Transverse colon (tissue), 4 donors: ENCODE data around the gene EWSR1. TPM values are rescaled to one million over a fixed set of nuclear protein-coding genes. Genes with fewer than 3 reads are reported as not detected.

ENCODE experiments used
- DNase-seq: peaks from one replicate; pipeline ENCODE4 v3.0.0-alpha.2; 2019
- H3K27ac ChIP-seq, 4 donors: fragments of 200-600 bp; sonication (generic); 2 replicates each; pipeline ENCODE4 v1.5.1; 2016 to 2018; ENCODE audit warnings: inconsistent platforms in 4 of 4
- H3K27me3 ChIP-seq: fragments of 200-600 bp; sonication (generic); 2 replicates; pipeline ENCODE4 v1.5.1; 2017; ENCODE audit warnings: inconsistent platforms
- H3K36me3 ChIP-seq, 4 donors: fragments of 200-600 bp; sonication (generic); 2 replicates each; pipeline ENCODE4 v1.5.1; 2017 to 2019; ENCODE audit warnings: inconsistent platforms in 4 of 4
- H3K4me1 ChIP-seq, 4 donors: fragments of 200-600 bp; sonication (generic); 2 replicates each; pipeline ENCODE4 v1.5.1; 2017 to 2020; ENCODE audit warnings: inconsistent platforms in 4 of 4
- H3K4me3 ChIP-seq, 4 donors: fragments of 200-600 bp; sonication (generic); 1 replicate in 1 of 4; 2 replicates in 3 of 4; pipeline versions ENCODE4 v1.5.1 to v1.6.1; 2017 to 2019; ENCODE audit warnings: inconsistent platforms in 4 of 4
- H3K9me3 ChIP-seq, 2 donors: fragments of 200-600 bp; sonication (generic); 2 replicates each; pipeline ENCODE4 v1.5.1; 2017 to 2019; ENCODE audit warnings: inconsistent platforms in 2 of 2
- CTCF ChIP-seq, 5 experiments: fragments of 200-600 bp in 3 of 5; fragments of 450-650 bp in 2 of 5; sonication (generic) in 3 of 5; IDR thresholded peaks; 1 replicate in 2 of 5; 2 replicates in 3 of 5; pipeline ENCODE4 v1.5.1; 2016 to 2017; ENCODE audit warnings: antibody characterized with exemption in 5 of 5, inconsistent platforms in 3 of 5, mild to moderate bottlenecking in 2 of 5, moderate library complexity in 1 of 5
- EP300 ChIP-seq: sonication (generic); formaldehyde crosslinking; IDR thresholded peaks from one replicate; pipeline ENCODE4 v1.6.1; 2017; ENCODE audit warnings: antibody characterized with exemption, low read depth
- POLR2A ChIP-seq: fragments of 450-650 bp; IDR thresholded peaks from one replicate; pipeline ENCODE4 v1.6.1; 2016; ENCODE audit warnings: antibody characterized with exemption, mild to moderate bottlenecking, moderate library complexity
- POLR2AphosphoS5 ChIP-seq, 3 donors: sonication (generic); formaldehyde crosslinking; IDR thresholded peaks; one replicate each; pipeline ENCODE4 v1.6.1; 2016; ENCODE audit warnings: antibody characterized with exemption in 3 of 3
- WGBS, 2 donors: methylation state at CpG; one replicate each; pipeline ENCODE4 v1.1.5; 2018; ENCODE audit warnings: low coverage in 1 of 2; 5-methylcytosine and 5-hydroxymethylcytosine counted together
- in situ Hi-C, 4 donors: fragments of 200-750 bp; cut with MboI; loops; one replicate each; pipeline versions ENCODE4 v1.15.0 to v1.15.1; 2017; ENCODE audit warnings: low sequenced_read_pairs in 3 of 4, low pct_ligation_motif_present in 1 of 4, low pct_unique_long_range_greater_than_20kb in 1 of 4
- intact Hi-C: fragments of 100-400 bp; cut with DNase I; formaldehyde crosslinking; loops from one replicate; pipeline ENCODE4 v1.15.1; 2023; ENCODE audit warnings: low total_unique reads
- total RNA-seq, 4 donors: library from RNA; depleted of rRNA; stranded (reverse); fragments of >200 nt; gene quantifications; one replicate each; pipeline ENCODE4 v1.1.0, GENCODE V29; 2016

The EWSR1 gene
- total RNA-seq, 4 donors from 2014 or later = 196 to 318 (median 205) TPM

- Histone ChIP-seq H3K4me3 (no peak overlapping the region), H3K36me3 (no peaks in the 10 kb centered on the region), H3K27me3 (no peaks in the 10 kb centered on the region), H3K27ac (no peak overlapping the region), H3K9me3 (no peaks in the 10 kb centered on the region), H3K4me1 (no peaks in the 10 kb centered on the region)
- no peak for DNase-seq
- in situ Hi-C loops (no loop called here), intact Hi-C loops (no loop called here)
- TF ChIP-seq POLR2AphosphoS5 (IDR thresholded peaks at IDR 0.05) = no peak
- no peak for TF ChIP-seq CTCF (IDR thresholded peaks at IDR 0.05)
- no peak for TF ChIP-seq EP300
- TF ChIP-seq POLR2A = no peak
- 87 to 91% methylated on average over 4 to 5 of the region's 5 CpGs for WGBS, 2 donors
Observed at GRCh38 chr22:29251265-29251664, 16.8 kb upstream of the EWSR1 start.

GRCh38 chr22:29251981-29252911 lies 15.8 kb upstream of the EWSR1 start:
- Histone ChIP-seq H3K4me1 (no peaks in the 10 kb centered on the region), H3K27ac (no peak overlapping the region), H3K36me3 (no peaks in the 10 kb centered on the region), H3K27me3 (no peaks in the 10 kb centered on the region), H3K9me3 (no peaks in the 10 kb centered on the region), H3K4me3 (no peak overlapping the region)
- intact Hi-C loops = no loop called here
- TF ChIP-seq POLR2AphosphoS5 (IDR thresholded peaks at IDR 0.05) = no peak
- in situ Hi-C loops = no loop called here
- no peak for DNase-seq
- 94 to 100% methylated on average over 1 to 10 of the region's 10 CpGs for WGBS, 2 donors

- Histone ChIP-seq H3K36me3 (no peaks in the 10 kb centered on the region), H3K4me1 (no peaks in the 10 kb centered on the region), H3K9me3 (no peaks in the 10 kb centered on the region), H3K4me3 (no peak overlapping the region), H3K27me3 (no peaks in the 10 kb centered on the region), H3K27ac (no peak overlapping the region)
- in situ Hi-C loops (no loop called here), intact Hi-C loops (no loop called here)
- DNase-seq = no peak
- WGBS, 2 donors = 79 to 100% methylated on average over 3 to 12 of the region's 14 CpGs
- TF ChIP-seq POLR2A (no peak), CTCF (IDR thresholded peaks at IDR 0.05) (no peak), POLR2AphosphoS5 (IDR thresholded peaks at IDR 0.05) (no peak), EP300 (no peak)
Observed at GRCh38 chr22:29253561-29254285, 14.3 kb upstream of the EWSR1 start.

GRCh38 chr22:29254286-29254660 lies 13.8 kb upstream of the EWSR1 start:
- H3K36me3 ChIP-seq = no peaks in the 10 kb centered on the region
- in situ Hi-C loops = no loop called here
- no peaks in the 10 kb centered on the region for H3K9me3 ChIP-seq
- TF ChIP-seq EP300 (no peak), CTCF (IDR thresholded peaks at IDR 0.05) (no peak), POLR2AphosphoS5 (IDR thresholded peaks at IDR 0.05) (no peak), POLR2A (no peak)
- H3K4me3 ChIP-seq = no peak overlapping the region
- H3K4me1 ChIP-seq = no peaks in the 10 kb centered on the region
- intact Hi-C loops = no loop called here
- no peak for DNase-seq
- H3K27me3 ChIP-seq = no peaks in the 10 kb centered on the region
- 40 to 69% methylated on average over 2 to 4 of the region's 4 CpGs for WGBS, 2 donors
- no peak overlapping the region for H3K27ac ChIP-seq
